GM21447 (cell line): Measurements from ENCODE around the gene MSTO1.
A peak's percentile ranks its signal among the peaks of the same experiment; 100 is the strongest.
"Not testable (repeated sequence)": the region's sequence is repeated elsewhere in the genome, so short reads cannot be mapped to it uniquely, and the experiment has no call there.

Source experiments
- ATAC-seq: cut with Tn5 transposase; IDR thresholded peaks from one replicate; pipeline ENCODE4 v1.9.1; 2021; ENCODE audit not compliant: unreplicated experiment

MSTO1 gene

DNA sequence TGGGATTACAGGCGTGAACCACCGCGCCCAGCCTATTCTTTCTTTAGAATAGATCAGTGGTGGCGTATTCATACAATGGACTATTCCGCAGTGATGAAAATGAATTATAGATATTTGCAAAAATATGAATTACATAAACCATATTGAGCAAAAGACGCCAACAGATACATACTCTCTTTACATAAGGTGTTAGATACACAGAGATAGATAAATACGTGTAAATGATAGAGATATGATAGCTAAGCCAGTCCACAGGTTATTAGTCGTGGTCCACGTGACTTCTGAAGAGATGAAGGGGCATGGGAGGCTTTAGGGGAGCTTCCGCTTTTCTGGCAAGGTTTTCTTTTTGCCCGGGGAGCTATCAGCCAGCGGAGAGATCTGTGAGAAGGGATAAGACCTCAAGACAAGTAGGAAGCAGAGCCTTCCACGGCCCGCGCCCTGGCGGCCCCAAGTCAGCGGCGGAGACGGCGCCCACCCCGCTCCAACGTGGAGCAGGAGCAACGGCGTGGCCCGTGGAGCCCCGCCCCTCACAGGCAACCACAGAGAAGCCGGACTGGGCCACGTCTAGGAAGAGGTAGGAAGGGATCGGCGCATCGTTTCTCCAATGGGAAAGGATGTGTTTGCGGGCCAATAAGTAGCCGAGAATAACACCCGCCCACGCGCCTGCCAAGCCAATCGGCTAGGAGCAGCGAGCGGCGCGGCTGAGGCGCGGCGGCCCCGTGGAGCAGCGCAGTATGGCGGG is at the start of gene MSTO1:
MSTO1 (plus strand) TSS at position 704 of the 742 bp plus-strand sequence; CDS start at position 735, 31 bp downstream.
- peak; percentile 94 for ATAC-seq

DNA sequence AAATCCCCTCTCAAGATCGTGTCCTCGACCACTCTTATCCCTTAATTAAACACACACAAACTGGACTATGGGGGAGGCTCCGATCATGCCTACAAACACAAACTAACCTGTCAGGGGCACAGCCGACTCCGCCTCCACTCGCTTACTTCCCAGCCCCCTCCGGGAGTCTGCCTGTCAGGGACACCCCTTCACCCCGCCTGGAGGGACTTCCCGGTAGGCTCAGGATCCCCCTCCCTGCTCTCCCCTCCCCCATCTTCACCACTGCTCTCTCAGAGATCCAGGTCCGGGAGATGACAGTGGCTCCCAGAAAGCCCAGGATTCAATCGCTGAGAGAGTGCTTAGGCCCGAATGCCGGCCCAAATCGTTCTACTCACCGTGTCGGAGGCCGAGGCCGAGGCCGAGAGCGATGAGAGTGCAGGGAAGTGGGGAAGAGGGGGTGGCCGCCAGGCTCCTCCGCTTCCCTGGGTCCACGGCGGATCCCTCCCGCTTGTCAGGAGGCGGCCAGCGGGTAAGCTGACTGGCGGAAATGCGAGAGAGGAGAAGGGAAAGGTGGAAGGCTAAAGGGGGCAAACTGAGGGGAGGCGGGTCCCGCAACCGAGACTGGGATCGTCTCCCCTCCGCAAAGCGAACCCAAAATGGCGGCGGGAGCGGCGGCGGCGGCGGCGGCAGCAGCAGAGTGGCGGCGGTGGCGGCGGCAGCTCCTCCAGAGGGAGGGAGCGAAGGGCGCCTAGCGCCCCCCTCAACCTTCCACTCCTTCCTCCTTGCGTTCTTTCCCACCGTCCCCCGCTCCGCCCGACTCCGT is 48.0 kb upstream of the MSTO1 start:
- ATAC-seq = peak; percentile 1

DNA sequence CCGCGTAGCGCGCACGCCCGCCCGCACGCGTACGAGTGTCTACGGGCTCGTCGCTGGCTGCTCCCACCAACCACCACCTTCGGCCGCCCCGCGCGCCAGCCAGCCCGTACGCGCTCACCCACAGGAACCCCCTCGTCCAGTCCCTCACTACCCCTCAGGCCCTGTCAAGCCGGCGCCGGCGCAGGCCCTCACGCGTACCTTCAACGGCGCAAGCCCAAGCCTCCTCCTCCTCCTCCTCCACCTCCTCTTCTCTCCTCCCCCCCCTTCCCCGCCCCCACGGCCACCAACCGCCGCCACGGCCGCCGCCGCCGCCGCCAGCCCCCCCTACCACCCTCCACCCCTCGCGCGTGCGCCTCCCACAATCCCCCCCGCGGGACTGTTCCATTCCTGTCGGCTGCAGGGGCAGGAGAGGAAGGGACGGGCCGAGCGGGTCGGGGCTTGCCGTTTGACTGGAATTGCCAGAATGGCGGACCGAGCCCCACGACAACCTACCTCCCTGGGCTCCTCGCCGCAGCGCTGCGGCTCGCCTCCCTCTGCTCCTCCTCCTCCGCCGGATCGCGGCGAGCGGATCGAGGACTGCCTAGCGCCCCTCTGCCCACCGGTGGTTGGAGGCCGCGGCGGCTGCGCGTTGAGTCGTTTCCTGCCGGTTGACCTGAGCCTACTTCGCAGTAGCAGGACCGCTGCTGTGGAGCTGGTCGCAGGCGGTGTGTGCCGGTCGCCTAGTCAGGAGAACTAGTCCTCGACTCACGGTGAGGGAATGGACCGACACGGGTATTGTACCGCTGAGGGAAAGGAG is 47.2 kb upstream of the MSTO1 start, which contains the start of gene ASH1L:
ASH1L (minus strand) TSS at position 223 of the 796 bp plus-strand sequence. CDS start 41,284 bp downstream, outside the sequence.
- peak; percentile 79 for ATAC-seq

DNA sequence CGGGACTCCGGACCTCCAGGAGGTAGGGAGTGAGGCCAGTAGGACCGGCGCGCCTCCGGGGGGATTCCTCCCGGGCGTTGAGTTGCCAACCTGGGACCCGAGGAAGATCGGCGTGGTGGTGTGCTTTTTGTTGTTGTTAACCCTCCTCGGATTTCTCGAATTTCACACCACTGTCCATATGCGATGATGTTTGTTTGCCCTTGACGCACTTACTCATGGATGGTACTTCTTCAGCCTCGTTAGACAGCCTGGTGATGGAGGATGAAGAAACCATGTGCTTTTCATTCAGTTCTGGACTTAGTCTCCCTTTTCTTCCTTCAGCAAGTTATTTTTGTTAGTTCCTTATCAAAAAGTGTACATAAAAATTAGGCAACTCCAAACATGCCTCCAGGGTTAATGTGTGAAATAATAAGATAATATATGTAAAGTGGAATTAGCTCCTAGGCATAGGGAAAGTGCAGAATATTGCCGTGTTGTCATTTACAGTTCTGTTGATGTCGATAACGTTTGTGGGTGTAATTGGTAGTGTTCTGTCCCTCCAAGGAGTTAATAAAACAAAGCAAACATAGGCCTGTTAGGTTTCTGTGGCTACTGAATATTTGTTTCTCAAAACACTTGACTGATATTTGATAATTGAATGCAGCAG is 46.5 kb upstream of the MSTO1 start:
- peak; percentile 13 for ATAC-seq

DNA sequence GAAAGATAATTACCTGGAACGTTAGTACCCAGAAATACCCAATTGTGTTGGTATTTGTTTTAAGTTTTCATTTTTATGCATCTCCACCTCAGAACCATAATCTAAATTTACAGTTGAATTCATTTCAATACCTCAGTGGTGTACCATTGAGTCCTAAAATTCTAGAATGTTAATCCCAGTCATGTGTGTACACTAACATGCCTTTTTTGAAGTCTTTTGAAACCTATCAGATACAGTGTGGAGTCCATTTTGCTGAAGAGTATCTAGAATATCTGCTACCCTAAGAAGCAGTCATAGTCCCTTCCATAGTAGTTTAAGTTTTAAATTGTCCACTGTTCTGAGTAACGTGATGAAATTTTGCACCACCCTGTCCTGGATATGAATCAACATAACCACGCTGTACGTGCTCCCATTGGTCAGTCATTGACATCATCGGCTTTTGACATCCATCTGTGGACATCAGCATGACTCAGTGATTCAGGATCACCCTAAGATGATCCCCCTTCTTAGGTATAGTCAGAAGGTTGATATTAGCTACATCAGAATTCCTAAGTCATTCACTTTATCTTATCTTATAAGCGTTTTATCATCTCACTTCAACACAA is 39.9 kb upstream of the MSTO1 start:
- ATAC-seq = no peak

DNA sequence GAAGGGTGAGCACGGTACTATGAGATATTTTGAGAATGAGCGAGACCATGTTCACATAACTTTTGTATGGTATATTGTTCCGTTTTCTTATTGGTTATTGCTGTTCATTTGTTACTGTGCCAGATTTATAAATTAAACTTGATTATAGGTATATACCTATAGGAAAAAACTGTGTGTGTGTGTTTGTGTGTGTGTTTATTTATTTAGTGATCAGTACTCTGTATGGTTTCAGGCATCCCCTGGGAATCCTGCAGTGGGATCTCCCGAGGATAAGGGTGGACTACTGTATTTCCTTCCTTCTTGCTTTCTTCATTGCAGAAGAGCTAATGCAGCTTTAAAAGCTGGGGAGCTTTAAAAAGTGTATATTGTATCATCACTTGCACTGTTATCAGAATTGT is 39.4 kb upstream of the MSTO1 start:
- ATAC-seq = no peak

DNA sequence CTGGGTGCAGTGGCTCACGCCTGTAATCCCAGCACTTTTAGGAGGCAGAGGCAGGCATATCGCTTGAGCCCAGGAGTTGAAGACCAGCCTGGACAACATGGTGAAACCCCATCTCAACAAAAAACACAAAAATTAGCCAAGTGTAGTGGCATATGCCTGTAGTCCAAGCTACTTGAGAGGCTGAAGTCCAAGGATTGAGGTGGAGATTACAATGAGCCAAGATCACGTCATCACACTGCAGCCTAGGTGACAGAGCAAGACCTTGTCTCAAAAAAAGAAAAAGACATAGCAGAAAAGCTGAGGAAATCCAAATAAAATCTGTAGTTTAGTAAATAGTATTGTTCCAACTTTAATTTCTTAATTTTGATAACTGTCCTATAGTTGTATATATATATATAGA is 35.9 kb upstream of the MSTO1 start:
- ATAC-seq = no peak

DNA sequence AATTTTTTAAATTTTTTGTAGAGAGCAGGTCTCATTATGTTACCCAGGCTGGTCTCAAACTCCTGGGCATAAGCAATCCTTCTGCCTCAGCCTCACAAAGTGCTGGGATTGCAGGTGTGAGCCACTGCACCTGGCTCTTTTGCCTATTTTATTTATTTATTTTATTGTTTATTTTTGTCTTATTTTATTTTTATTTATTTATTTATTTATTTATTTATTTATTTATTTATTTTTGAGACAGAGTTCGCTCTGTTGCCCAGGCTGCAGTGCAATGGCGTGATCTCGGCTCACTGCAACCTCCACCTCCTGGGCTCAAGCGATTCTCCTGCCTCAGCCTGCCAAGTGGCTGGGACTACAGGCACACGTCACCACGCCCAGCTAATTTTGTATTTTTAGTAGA is 34.4 kb upstream of the MSTO1 start:
- not testable (repeated sequence) for ATAC-seq

DNA sequence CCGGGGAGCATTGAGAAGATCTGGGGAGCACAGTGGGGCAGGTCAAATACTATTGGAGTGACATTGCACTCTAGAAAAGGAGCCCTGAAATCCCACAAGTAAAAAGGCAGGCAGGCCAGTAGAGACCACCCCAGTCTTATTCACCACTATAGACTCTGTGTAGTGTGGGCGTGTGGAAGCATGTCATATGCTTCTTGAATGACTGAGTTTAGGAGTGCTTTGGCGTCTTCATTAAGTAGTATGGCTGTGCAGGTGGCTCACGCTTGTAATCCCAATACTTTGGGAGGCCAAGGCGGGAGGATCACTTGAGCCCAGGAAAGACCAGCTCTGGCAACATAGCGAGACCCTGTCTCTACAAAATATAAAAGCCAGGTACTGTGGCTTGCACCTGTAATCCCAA is 26.2 kb upstream of the MSTO1 start:
- ATAC-seq = not testable (repeated sequence)

DNA sequence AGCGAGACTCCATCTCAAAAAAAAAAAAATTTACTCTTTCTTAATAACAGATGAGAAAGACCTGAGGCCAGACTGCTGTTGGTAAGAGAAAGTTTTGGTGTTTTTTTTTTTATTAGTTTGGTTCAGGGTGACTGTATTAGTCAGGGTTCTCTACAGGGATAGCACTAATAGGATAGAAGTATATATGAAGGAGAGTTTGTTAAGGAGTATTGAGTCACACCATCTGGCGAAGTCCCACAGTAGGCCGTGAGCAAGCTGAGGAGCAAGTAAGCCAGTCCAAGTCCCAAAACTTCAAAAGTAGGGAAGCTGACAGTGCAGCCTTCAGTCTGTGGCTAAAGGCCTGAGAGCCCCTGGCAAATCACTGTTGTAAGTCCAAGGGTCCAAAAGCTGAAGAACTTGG is 20.7 kb upstream of the MSTO1 start:
- ATAC-seq = not testable (repeated sequence)

DNA sequence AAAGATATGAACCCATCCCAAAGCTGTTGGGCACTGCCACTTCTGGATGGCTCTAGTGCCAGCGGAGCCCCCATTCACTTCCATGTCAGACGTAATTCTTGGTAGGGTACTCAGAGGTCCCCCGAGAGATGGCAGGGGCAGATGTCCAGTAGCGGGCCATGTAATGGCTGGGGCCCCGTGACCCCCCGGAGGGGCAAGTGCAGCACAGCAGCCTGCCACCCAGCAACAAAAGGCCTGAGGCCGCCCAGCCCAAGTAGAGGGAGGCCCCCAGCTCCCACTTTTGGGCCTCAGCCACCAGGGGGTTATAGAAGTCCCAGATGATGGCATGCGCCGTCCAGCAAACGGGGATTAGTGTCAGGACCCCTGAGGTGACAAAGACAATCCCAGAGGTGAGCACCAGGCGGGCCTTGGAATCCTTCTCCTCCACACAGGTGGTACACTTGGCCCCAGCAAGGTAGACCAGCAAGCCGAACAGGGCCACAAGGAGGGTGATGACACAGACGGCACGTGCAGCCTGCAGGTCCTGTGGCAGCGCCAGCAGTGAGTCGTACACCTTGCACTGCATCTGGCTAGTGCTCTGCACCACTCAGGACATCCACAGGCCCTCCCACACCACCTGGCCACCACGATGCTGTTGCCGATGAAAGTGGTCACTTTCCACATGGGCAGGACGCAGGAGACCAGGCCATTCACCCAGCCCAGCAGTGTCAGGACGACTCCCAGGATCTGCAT is 19.3 kb upstream of the MSTO1 start:
- not testable (repeated sequence) for ATAC-seq

DNA sequence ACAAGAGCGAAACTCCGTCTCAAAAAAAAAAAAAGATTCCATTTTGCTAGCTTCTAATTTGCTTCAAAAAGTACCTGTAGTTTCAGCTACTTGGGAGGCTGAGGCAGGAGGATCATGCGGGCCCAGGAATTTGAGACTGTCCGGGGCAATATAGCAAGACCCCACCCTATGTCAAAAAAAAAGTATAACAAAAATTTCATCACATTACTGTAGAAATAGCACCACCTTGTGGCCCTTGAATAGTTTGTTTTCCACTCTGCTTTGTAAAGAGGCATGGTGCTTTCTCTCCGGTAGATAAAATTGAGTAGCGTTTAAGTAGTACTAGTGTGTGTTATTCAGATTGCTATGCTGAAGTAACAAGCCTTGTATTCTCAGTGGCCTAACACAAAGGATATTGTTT is 18.2 kb upstream of the MSTO1 start:
- ATAC-seq = no peak

DNA sequence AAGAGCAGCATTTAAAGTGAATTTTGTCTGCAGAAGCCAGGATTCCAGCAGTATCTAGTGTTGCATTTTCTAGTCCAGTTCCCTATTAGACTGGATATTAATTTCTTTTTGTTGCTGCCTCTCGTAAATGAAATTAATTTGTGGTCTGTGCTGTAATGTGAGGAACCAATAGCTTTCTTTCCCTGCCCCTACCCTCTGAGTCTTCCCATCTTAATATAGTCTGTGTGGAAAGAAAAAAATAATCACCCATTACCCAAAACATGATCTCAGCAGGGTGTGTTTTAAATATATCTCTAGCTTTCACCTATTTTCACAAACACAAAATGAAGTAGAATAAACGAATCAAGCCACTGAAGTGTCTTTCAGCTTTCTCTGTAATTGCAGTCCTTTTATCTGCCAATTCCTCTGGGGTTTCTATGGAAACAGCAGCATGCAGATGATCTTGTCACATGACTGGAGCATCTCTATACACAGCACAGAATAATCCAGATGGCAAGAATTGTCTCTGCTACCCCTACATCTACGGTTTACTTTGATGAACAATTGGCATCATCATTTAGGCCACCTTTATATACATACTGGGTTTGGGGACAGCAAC is 14.0 kb upstream of the MSTO1 start:
- ATAC-seq = not testable (repeated sequence)

DNA sequence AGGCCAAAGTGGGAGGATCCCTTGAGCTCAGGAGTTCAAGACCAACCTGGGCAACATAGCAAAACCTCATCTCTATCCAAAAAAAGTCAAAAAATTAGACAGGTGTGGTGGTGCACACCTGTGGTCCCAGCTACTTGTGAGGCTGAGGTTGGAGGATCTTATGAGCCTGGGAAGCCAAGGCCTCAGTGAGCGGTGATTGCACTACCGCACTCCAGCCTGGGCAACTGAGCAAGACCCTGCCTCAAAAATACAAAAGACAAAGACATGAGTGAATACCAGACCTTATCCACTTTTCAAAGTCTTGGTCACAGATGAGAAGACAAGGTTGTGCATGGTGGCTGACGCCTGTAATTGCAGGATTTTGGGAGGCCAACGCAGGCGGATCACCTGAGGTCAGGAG is 13.2 kb upstream of the MSTO1 start:
- no peak for ATAC-seq

DNA sequence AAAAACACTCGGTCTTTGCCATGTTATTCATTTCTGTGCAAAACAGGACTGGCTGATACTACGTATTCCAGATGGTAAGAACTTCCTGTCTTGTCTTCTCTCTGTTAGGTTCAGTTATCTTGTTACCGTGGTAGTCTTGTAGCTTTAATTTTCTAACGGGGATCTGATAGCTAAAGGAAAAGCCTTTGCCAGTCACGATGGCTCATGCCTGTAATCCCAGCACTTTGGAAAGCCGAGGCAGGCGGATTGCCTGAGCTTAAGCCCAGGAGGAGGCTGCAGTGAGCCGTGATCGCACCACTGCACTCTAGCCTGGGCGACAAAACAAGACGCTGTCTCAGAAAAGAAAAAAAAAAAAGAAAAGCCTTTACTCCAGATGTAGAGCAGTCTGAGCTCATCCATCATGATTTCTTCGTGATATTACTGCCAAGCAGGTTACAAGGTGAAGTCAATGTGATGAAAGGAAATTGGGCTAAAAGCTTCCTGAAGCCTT is 11.1 kb upstream of the MSTO1 start:
- no peak for ATAC-seq

DNA sequence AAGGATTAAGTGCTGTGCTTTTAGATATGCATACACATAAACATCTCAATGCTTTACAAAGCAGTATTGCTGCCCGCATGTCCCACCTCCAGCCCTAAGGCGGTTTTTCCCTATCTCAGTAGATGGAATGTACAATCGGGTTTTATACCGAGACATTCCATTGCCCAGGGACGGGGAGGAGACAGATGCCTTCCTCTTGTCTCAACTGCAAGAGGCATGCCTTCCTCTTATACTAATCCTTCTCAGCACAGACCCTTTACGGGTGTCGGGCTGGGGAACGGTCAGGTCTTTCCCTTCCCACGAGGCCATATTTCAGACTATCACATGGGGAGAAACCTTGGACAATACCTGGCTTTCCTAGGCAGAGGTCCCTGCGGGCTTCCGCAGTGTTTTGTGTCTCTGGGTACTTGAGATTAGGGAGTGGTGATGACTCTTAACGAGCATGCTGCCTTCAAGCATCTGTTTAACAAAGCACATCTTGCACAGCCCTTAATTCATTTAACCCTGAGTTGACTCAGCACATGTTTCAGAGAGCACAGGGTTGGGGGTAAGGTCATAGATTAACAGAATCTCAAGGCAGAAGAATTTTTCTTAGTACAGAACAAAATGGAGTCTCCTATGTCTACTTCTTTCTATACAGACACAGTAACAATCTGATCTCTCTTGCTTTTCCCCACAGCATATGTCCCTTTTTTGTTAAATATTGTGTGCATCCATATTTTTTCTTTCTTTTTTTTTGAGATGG is 10.0 kb upstream of the MSTO1 start:
- ATAC-seq = not testable (repeated sequence)

DNA sequence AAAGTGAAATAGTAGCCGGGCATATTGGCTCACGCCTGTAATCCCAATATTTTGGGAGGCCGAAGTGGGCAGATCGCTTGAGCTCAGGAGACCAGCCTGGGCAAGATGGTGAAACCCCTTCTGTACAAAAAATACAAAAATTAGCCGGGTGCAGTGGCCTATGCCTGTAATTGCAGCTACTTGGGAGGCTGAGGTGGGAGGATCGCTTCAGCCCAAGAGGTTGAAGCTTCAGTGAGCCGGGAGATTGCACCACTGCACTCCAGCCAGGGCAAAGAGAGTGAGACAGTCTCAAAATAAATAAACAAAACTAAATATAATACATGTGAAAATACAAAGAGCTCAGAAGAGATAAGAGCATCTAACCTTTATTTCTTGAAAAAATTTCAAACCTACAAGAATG is 2.3 kb upstream of the MSTO1 start:
- no peak for ATAC-seq

DNA sequence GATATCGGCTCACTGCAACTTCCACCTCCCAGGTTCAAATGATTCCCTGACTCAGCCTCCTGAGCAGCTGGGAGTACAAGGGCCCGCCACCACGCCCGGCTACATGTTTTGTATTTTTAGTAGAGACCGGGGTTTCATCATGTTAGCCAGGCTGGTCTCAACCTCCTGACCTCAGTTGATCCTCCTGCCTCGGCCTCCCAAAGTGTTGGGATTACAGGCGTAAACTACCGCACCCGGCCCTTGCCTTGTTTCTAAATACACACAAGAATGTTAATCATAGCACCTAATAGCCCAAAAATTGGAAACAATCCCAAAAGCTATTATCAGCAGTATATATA is 1.2 kb upstream of the MSTO1 start:
- no peak for ATAC-seq

DNA sequence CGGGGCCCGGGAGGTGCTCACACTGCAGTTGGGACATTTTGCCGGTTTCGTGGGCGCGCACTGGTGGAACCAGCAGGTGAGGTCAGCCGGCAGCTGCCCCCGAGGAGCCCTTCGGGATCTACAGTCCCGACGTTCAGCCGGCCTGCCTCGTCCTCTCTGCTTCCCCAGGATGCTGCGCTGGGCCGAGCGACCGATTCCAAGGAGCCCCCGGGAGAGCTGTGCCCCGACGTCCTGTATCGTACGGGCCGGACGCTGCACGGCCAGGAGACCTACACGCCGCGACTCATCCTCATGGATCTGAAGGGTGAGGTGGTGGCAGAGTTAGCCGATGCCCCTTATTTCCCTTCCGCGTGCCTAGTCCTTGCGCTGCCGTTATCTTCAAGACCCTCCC is 234 bp downstream of the MSTO1 start:
- peak; percentile 32 for ATAC-seq
